K562 (cell line): ENCODE data around the gene RNASE7. TPM values are rescaled to one million over a fixed set of nuclear protein-coding genes. Genes with fewer than 3 reads are reported as not detected.

ENCODE experiments used
- ATAC-seq: fragments of 200-7000 bp; cut with Tn5 transposase; 3 replicates; pipeline ENCODE4 v1.9.1; 2020; ENCODE audit warnings: moderate library complexity
- BruUV-seq: library from RNA; stranded (reverse); fragments of 400-500 nt; replicated peaks from 2 replicates; lab custom pipeline; 2021; lab: Mats Ljungman, UMichigan
- CTCF ChIA-PET: fragments of 300-600 bp; formaldehyde crosslinking; extraction: SDS; loops from one replicate; lab custom pipeline; 2021; ENCODE audit warnings: low intra/inter-chr PET ratio; lab: Yijun Ruan, JAX
- POLR2A ChIA-PET: fragments of 300-600, 350-650 bp; sonication (Branson Sonifier 250); formaldehyde crosslinking; extraction: SDS; loops from one replicate; lab custom pipeline; 2021; ENCODE audit warnings: antibody characterized with exemption, inconsistent platforms; lab: Yijun Ruan, JAX
- DNase-seq, 4 experiments: peaks; one replicate each; pipeline versions ENCODE4 v3.0.0 to v3.0.0-alpha.2; 2011 to 2018; ENCODE audit warnings: low spot score in 3 of 4, mixed read lengths in 3 of 4; ENCODE audit errors: extremely low read depth in 1 of 4
- FAIRE-seq: peaks from 2 replicates; lab custom pipeline; 2011; peaks lifted over from hg19 to GRCh38; lab: Jason Lieb, UNC
- H2AFZ ChIP-seq: 2 replicates; pipeline ENCODE4 v1.6.0; 2011; ENCODE audit warnings: low read depth, low read length, control low read depth, inconsistent platforms
- H3K27ac ChIP-seq: fragments of 200-600 bp; 3 replicates; pipeline ENCODE4 v1.8.0; 2011; ENCODE audit warnings: low read depth, mild to moderate bottlenecking, control low read depth, inconsistent platforms, low read length, moderate library complexity, mixed read lengths; ENCODE audit errors: extremely low read depth
- H3K27me3 ChIP-seq, 2 experiments: fragments of 300-600 bp in 1 of 2; 2 replicates in 1 of 2; 3 replicates in 1 of 2; pipeline versions ENCODE4 v1.6.0 to v1.8.0; 2011; ENCODE audit warnings: inconsistent platforms in 2 of 2, low read length in 2 of 2, mild to moderate bottlenecking in 1 of 2, mixed read lengths in 1 of 2, moderate library complexity in 1 of 2; ENCODE audit not compliant: control insufficient read depth in 2 of 2, insufficient read depth in 2 of 2
- H3K36me3 ChIP-seq: fragments of 300-600 bp; 3 replicates; pipeline ENCODE4 v1.8.0; 2011; ENCODE audit warnings: mild to moderate bottlenecking, low read length, inconsistent platforms; ENCODE audit not compliant: control insufficient read depth, insufficient read depth
- H3K4me1 ChIP-seq, 2 experiments: fragments of 200-600 bp in 1 of 2; replicated peaks in 1 of 2; 2 replicates in 1 of 2; 3 replicates in 1 of 2; pipeline versions ENCODE4 v1.5.1 to v1.8.0; 2011; ENCODE audit warnings: inconsistent platforms in 2 of 2, low read length in 2 of 2, mild to moderate bottlenecking in 1 of 2, mixed read lengths in 1 of 2, moderate library complexity in 1 of 2; ENCODE audit not compliant: control insufficient read depth in 2 of 2, insufficient read depth in 2 of 2
- H3K4me2 ChIP-seq: 2 replicates; pipeline ENCODE4 v1.6.1; 2011; ENCODE audit warnings: low read length, control low read depth, inconsistent platforms, mixed read lengths; ENCODE audit not compliant: insufficient read depth
- H3K4me3 ChIP-seq: fragments of 200-600 bp; sonication (generic), shearing (Covaris generic); 2 replicates; pipeline ENCODE4 v1.5.1; 2016; ENCODE audit warnings: control low read depth, inconsistent platforms
- H3K79me2 ChIP-seq: fragments of 200-600 bp; 3 replicates; pipeline ENCODE4 v1.8.0; 2011; ENCODE audit warnings: low read length, inconsistent platforms; ENCODE audit not compliant: control insufficient read depth, insufficient read depth
- H3K9ac ChIP-seq, 2 experiments: 2 replicates each; pipeline versions ENCODE4 v1.6.0 to v1.6.1; 2011; ENCODE audit warnings: low read depth in 2 of 2, low read length in 2 of 2, control low read depth in 1 of 2, inconsistent platforms in 1 of 2, mild to moderate bottlenecking in 1 of 2, mixed read lengths in 1 of 2; ENCODE audit not compliant: insufficient read depth in 1 of 2
- H3K9me1 ChIP-seq: one replicate; pipeline ENCODE4 v1.6.0; 2011; ENCODE audit warnings: inconsistent platforms, mild to moderate bottlenecking, low read length, moderate library complexity; ENCODE audit not compliant: control insufficient read depth, insufficient read depth
- H3K9me3 ChIP-seq: replicated peaks from 2 replicates; pipeline ENCODE4 v1.5.1; 2011; ENCODE audit warnings: low read depth, low read length, inconsistent platforms; ENCODE audit not compliant: control insufficient read depth, insufficient read depth
- H4K20me1 ChIP-seq: replicated peaks from 2 replicates; pipeline ENCODE4 v1.6.1; 2011; ENCODE audit warnings: low read length, inconsistent platforms, mixed read lengths; ENCODE audit not compliant: control insufficient read depth, insufficient read depth
- ATF1 ChIP-seq, 2 experiments: fragments of 450-650 bp in 1 of 2; IDR thresholded peaks; 2 replicates each; pipeline ENCODE4 v1.6.1; 2016; ENCODE audit warnings: missing compliant biosample characterization in 1 of 2, missing genetic modification characterization in 1 of 2
- FOXP1 ChIP-seq: sonication (generic); formaldehyde crosslinking; IDR thresholded peaks from 2 replicates; pipeline ENCODE4 v1.8.0; 2022; ENCODE audit warnings: mild to moderate bottlenecking, missing genetic modification reagents
- MBD2 ChIP-seq: sonication (generic); IDR thresholded peaks from 2 replicates; pipeline ENCODE4 v1.6.1; 2016; ENCODE audit warnings: low read depth, borderline replicate concordance
- NCOA6 ChIP-seq: fragments of 450-650 bp; IDR thresholded peaks from 2 replicates; pipeline ENCODE4 v1.6.1; 2017; ENCODE audit warnings: mild to moderate bottlenecking
- RAD51 ChIP-seq: fragments of 450-650 bp; IDR thresholded peaks from 2 replicates; pipeline ENCODE4 v1.7.1; 2016; ENCODE audit warnings: low read depth, mild to moderate bottlenecking, borderline replicate concordance
- ZKSCAN3 ChIP-seq: fragments of 250-450 bp; sonication (Bioruptor Pico); IDR thresholded peaks from 2 replicates; pipeline ENCODE4 v1.4.0; 2020
- ZNF175 ChIP-seq: fragments of 200-800 bp; sonication (Bioruptor generic); IDR thresholded peaks from 2 replicates; pipeline ENCODE4 v1.6.1; 2016; ENCODE audit warnings: low read depth, mild to moderate bottlenecking, missing genetic modification characterization, missing compliant biosample characterization
- WGBS: fragments of 100-300 bp; shearing (Covaris generic); methylation state at CpG from one replicate; pipeline ENCODE4 v1.1.6; 2016; ENCODE audit warnings: low coverage, mixed read lengths; ENCODE audit not compliant: insufficient coverage; ENCODE audit errors: missing lambda C conversion rate; 5-methylcytosine and 5-hydroxymethylcytosine counted together
- in situ Hi-C: fragments of 300-500 bp; cut with MboI; formaldehyde crosslinking; loops from 4 replicates; pipeline ENCODE4 v1.15.0; 2018; ENCODE audit warnings: inconsistent platforms, mixed read lengths
- intact Hi-C: fragments of 100-400 bp; cut with micrococcal nuclease; formaldehyde crosslinking; loops from 2 replicates; pipeline ENCODE4 v1.14.2; 2022
- polyA plus RNA-seq, 8 experiments: library from polyadenylated mRNA; depleted of rRNA in 4 of 8; stranded (reverse) in 5 of 8; unstranded in 3 of 8; fragments of >200 nt; fragmentation: Nextera tagmentation in 2 of 8; fragmentation: Illumina TruSeq in 1 of 8; extraction: Ambion mirVana in 2 of 8; extraction: Trizol in 1 of 8; gene quantifications; 2 replicates each; pipeline versions ENCODE4 v1.2.1 to v1.2.3, GENCODE V29; 2011 to 2014; ENCODE audit warnings: inconsistent platforms in 1 of 8, missing spikeins in 1 of 8
- total RNA-seq, 7 experiments: library from RNA; depleted of rRNA in 6 of 7; stranded (reverse); fragments of >200 nt in 6 of 7; fragmentation: Illumina TruSeq in 2 of 7; extraction: Trizol in 2 of 7; gene quantifications; 2 replicates each; pipeline versions ENCODE4 v1.2.1 to v1.2.3, GENCODE V29; 2011 to 2021; ENCODE audit warnings: low replicate concordance in 1 of 7
- TF ChIP-seq, protein P1 (sequence below), 2 experiments: fragments of 450-650 bp; IDR thresholded peaks; 2 replicates each; pipeline ENCODE4 v1.6.1; 2018; ENCODE audit warnings: mild to moderate bottlenecking in 2 of 2, low read depth in 1 of 2; ENCODE audit not compliant: partially characterized antibody in 2 of 2
- TF ChIP-seq, protein P2 (sequence below): fragments of 450-650 bp; formaldehyde crosslinking; conservative IDR thresholded peaks from 2 replicates; pipeline ENCODE4 v1.4.0; 2022; ENCODE audit warnings: mild to moderate bottlenecking, missing genetic modification characterization
- TF ChIP-seq, protein P3 (sequence below): sonication (generic); formaldehyde crosslinking; IDR thresholded peaks from 2 replicates; pipeline ENCODE4 v1.8.0; 2023; ENCODE audit warnings: mild to moderate bottlenecking, missing genetic modification reagents

RNASE7 gene
- total and polyA plus RNA-seq, 9 of the 15 experiments (the other 6 are each of a cell fraction or from before 2014, with no cell fraction given) = not detected

DNA sequence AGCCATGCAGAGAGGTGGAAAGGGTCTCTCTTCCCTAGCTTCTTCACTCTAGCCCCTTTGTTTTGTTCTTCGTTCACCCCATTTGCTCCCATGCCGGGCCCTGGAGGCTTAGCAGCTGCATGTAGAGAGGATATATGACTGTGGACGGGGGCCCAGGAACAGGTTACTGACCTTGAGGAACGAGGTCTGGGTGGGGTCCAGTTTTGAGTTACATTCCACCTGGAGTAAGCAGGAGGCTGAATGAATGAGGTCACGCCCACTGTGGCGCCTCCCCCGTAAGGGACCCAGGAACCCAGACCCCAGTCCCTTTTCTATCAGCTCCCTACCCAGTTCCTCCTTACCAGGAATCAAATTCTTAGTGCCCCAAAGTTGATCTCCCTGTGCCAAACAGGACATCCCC lies 23.9 kb upstream of the RNASE7 start:
- Histone ChIP-seq H3K27me3 (no peaks in the 10 kb centered on the region), H3K36me3 (peaks cover 37% of the 10 kb centered on the region; the same call in 1 of the 3 replicates), H3K9me1 (no peaks in the 10 kb centered on the region), H3K9ac (no peak overlapping the region), H4K20me1 (no peaks in the 10 kb centered on the region), H3K27ac (no peak overlapping the region), H3K4me2 (no peak overlapping the region), H3K9me3 (no peaks in the 10 kb centered on the region), H2AFZ (no peak overlapping the region), H3K79me2 (peaks cover 5% of the 10 kb centered on the region; the same call in 1 of the 3 replicates), H3K4me3 (no peak overlapping the region), H3K4me1 (peaks cover 5 to 17% of the 10 kb centered on the region in 2 experiments; a peak in 3 of 5 replicates)
- BruUV-seq = no TSS peak
- intact Hi-C loops = no loop called here
- ChIA-PET POLR2A (interaction anchor here (0.8 to 1.2 kb wide), 4 partner anchors 18 to 23 kb away, joined by 3 to 4 read pairs (median 4); no protein-coding TSS in a partner anchor), CTCF (interaction anchor here (1.1 kb wide), 1 partner anchor 22 kb away, joined by 3 read pairs; no protein-coding TSS in a partner anchor)
- FAIRE-seq (no peak), DNase-seq (no peak), ATAC-seq (no peak)
- 74% methylated on average over 7 of the region's 7 CpGs for WGBS
- in situ Hi-C loops = no loop called here
- TF ChIP-seq, protein P1, sequence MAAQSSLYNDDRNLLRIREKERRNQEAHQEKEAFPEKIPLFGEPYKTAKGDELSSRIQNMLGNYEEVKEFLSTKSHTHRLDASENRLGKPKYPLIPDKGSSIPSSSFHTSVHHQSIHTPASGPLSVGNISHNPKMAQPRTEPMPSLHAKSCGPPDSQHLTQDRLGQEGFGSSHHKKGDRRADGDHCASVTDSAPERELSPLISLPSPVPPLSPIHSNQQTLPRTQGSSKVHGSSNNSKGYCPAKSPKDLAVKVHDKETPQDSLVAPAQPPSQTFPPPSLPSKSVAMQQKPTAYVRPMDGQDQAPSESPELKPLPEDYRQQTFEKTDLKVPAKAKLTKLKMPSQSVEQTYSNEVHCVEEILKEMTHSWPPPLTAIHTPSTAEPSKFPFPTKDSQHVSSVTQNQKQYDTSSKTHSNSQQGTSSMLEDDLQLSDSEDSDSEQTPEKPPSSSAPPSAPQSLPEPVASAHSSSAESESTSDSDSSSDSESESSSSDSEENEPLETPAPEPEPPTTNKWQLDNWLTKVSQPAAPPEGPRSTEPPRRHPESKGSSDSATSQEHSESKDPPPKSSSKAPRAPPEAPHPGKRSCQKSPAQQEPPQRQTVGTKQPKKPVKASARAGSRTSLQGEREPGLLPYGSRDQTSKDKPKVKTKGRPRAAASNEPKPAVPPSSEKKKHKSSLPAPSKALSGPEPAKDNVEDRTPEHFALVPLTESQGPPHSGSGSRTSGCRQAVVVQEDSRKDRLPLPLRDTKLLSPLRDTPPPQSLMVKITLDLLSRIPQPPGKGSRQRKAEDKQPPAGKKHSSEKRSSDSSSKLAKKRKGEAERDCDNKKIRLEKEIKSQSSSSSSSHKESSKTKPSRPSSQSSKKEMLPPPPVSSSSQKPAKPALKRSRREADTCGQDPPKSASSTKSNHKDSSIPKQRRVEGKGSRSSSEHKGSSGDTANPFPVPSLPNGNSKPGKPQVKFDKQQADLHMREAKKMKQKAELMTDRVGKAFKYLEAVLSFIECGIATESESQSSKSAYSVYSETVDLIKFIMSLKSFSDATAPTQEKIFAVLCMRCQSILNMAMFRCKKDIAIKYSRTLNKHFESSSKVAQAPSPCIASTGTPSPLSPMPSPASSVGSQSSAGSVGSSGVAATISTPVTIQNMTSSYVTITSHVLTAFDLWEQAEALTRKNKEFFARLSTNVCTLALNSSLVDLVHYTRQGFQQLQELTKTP (IDR thresholded peaks at IDR 0.05; ENCODE audit: low read depth in 1 of 2, partially characterized antibody in 2 of 2) = no peak
- TF ChIP-seq MBD2 = no peak
- TF ChIP-seq FOXP1 = no peak
- no peak for TF ChIP-seq RAD51
- no peak for TF ChIP-seq ZNF175 (CRISPR knock-in tag)
- TF ChIP-seq NCOA6 = no peak
- TF ChIP-seq, protein P2, sequence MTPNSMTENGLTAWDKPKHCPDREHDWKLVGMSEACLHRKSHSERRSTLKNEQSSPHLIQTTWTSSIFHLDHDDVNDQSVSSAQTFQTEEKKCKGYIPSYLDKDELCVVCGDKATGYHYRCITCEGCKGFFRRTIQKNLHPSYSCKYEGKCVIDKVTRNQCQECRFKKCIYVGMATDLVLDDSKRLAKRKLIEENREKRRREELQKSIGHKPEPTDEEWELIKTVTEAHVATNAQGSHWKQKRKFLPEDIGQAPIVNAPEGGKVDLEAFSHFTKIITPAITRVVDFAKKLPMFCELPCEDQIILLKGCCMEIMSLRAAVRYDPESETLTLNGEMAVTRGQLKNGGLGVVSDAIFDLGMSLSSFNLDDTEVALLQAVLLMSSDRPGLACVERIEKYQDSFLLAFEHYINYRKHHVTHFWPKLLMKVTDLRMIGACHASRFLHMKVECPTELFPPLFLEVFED (CRISPR knock-in tag) = no peak
- TF ChIP-seq ATF1 (CRISPR knock-in tag; IDR thresholded peaks at IDR 0.05) = no peak
- no peak for TF ChIP-seq ATF1 (tag; IDR thresholded peaks at IDR 0.05)
- no peak for TF ChIP-seq ZKSCAN3 (CRISPR knock-in tag)
- TF ChIP-seq, protein P3, sequence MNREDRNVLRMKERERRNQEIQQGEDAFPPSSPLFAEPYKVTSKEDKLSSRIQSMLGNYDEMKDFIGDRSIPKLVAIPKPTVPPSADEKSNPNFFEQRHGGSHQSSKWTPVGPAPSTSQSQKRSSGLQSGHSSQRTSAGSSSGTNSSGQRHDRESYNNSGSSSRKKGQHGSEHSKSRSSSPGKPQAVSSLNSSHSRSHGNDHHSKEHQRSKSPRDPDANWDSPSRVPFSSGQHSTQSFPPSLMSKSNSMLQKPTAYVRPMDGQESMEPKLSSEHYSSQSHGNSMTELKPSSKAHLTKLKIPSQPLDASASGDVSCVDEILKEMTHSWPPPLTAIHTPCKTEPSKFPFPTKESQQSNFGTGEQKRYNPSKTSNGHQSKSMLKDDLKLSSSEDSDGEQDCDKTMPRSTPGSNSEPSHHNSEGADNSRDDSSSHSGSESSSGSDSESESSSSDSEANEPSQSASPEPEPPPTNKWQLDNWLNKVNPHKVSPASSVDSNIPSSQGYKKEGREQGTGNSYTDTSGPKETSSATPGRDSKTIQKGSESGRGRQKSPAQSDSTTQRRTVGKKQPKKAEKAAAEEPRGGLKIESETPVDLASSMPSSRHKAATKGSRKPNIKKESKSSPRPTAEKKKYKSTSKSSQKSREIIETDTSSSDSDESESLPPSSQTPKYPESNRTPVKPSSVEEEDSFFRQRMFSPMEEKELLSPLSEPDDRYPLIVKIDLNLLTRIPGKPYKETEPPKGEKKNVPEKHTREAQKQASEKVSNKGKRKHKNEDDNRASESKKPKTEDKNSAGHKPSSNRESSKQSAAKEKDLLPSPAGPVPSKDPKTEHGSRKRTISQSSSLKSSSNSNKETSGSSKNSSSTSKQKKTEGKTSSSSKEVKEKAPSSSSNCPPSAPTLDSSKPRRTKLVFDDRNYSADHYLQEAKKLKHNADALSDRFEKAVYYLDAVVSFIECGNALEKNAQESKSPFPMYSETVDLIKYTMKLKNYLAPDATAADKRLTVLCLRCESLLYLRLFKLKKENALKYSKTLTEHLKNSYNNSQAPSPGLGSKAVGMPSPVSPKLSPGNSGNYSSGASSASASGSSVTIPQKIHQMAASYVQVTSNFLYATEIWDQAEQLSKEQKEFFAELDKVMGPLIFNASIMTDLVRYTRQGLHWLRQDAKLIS (CRISPR knock-in tag) = no peak
